Measurements from ENCODE around the gene HASPIN.

GRCh38 chr17:3745071-3745470 is 21.4 kb downstream of the HASPIN start:
- TF ChIP-seq POLR2A (IDR thresholded peaks at IDR 0.05) (no peak), CTCF (IDR thresholded peaks at IDR 0.05) (no peak)

Measured in heart left ventricle (tissue), 13 donors.